H9 (cell line): ENCODE data around the gene KNG1. TPM values are rescaled to one million over a fixed set of nuclear protein-coding genes. Genes with fewer than 3 reads are reported as not detected.

ENCODE experiments used
- DNase-seq: peaks from one replicate; pipeline ENCODE4 v3.0.0-alpha.2; 2017
- H2AFZ ChIP-seq: one replicate; pipeline ENCODE4 v1.6.1; 2013; ENCODE audit warnings: mild to moderate bottlenecking, low read length, control low read depth, moderate library complexity
- H2AK5ac ChIP-seq: 2 replicates; pipeline ENCODE4 v1.6.1; 2013; ENCODE audit warnings: low read length, control low read depth, mixed read lengths; ENCODE audit not compliant: insufficient read length
- H2BK120ac ChIP-seq: one replicate; pipeline ENCODE4 v1.6.1; 2013; ENCODE audit warnings: low read depth, mild to moderate bottlenecking, low read length, control low read depth, inconsistent platforms; ENCODE audit not compliant: poor library complexity, severe bottlenecking
- H2BK12ac ChIP-seq: 2 replicates; pipeline ENCODE4 v1.6.1; 2013; ENCODE audit warnings: low read length, control low read depth, mixed read lengths, low read depth; ENCODE audit not compliant: insufficient read length
- H2BK15ac ChIP-seq: 2 replicates; pipeline ENCODE4 v1.6.1; 2013; ENCODE audit warnings: low read depth, low read length, control low read depth
- H2BK20ac ChIP-seq: one replicate; pipeline ENCODE4 v1.6.1; 2013; ENCODE audit warnings: low read depth, mild to moderate bottlenecking, low read length, control low read depth, inconsistent platforms; ENCODE audit not compliant: poor library complexity, severe bottlenecking
- H2BK5ac ChIP-seq: 2 replicates; pipeline ENCODE4 v1.6.1; 2013; ENCODE audit warnings: low read length, control low read depth, mixed read lengths; ENCODE audit not compliant: insufficient read length
- H3K14ac ChIP-seq: 2 replicates; pipeline ENCODE4 v1.6.1; 2013; ENCODE audit warnings: low read length, control low read depth; ENCODE audit not compliant: insufficient read depth
- H3K18ac ChIP-seq: 2 replicates; pipeline ENCODE4 v1.6.1; 2013; ENCODE audit warnings: low read depth, mild to moderate bottlenecking, mixed read lengths, low read length, control low read depth; ENCODE audit not compliant: insufficient read length
- H3K23ac ChIP-seq: 2 replicates; pipeline ENCODE4 v1.6.1; 2013; ENCODE audit warnings: low read length, control low read depth, mixed read lengths, low read depth; ENCODE audit not compliant: insufficient read length
- H3K23me2 ChIP-seq: 2 replicates; pipeline ENCODE4 v1.6.1; 2013; ENCODE audit warnings: low read depth, mild to moderate bottlenecking, mixed read lengths, low read length, control low read depth; ENCODE audit not compliant: insufficient read length, poor library complexity, severe bottlenecking
- H3K27ac ChIP-seq: 2 replicates; pipeline ENCODE4 v1.5.1; 2013; ENCODE audit warnings: low read length, control low read depth, mixed read lengths, low read depth; ENCODE audit not compliant: insufficient read length
- H3K27me3 ChIP-seq: 2 replicates; pipeline ENCODE4 v1.6.1; 2013; ENCODE audit warnings: low read length, control low read depth, inconsistent platforms; ENCODE audit not compliant: insufficient read depth
- H3K4ac ChIP-seq: 2 replicates; pipeline ENCODE4 v1.6.1; 2013; ENCODE audit warnings: low read depth, mild to moderate bottlenecking, control low read depth, inconsistent platforms, low read length, moderate library complexity
- H3K4me1 ChIP-seq: 2 replicates; pipeline ENCODE4 v1.6.1; 2013; ENCODE audit warnings: low read length, control low read depth, inconsistent platforms; ENCODE audit not compliant: insufficient read depth
- H3K4me2 ChIP-seq: 2 replicates; pipeline ENCODE4 v1.6.1; 2013; ENCODE audit warnings: low read length, control low read depth, mixed read lengths; ENCODE audit not compliant: insufficient read length, insufficient read depth
- H3K56ac ChIP-seq: 2 replicates; pipeline ENCODE4 v1.6.1; 2013; ENCODE audit warnings: low read depth, mild to moderate bottlenecking, mixed read lengths, low read length, control low read depth; ENCODE audit not compliant: insufficient read length
- H3K79me1 ChIP-seq: 2 replicates; pipeline ENCODE4 v1.6.1; 2013; ENCODE audit warnings: low read depth, mild to moderate bottlenecking, moderate library complexity, low read length, control low read depth, inconsistent platforms; ENCODE audit not compliant: insufficient read depth, poor library complexity, severe bottlenecking
- H3K79me2 ChIP-seq: 2 replicates; pipeline ENCODE4 v1.6.1; 2013; ENCODE audit warnings: low read length, control low read depth, inconsistent platforms; ENCODE audit not compliant: insufficient read depth
- H3K9ac ChIP-seq: 2 replicates; pipeline ENCODE4 v1.6.1; 2013; ENCODE audit warnings: low read length, control low read depth, mixed read lengths; ENCODE audit not compliant: insufficient read length; ENCODE audit errors: extremely low read depth
- H3K9me3 ChIP-seq: one replicate; pipeline ENCODE4 v1.6.1; 2013; ENCODE audit warnings: low read depth, low read length, inconsistent platforms; ENCODE audit not compliant: control insufficient read depth
- H3T11ph ChIP-seq: one replicate; pipeline ENCODE4 v1.6.1; 2013; ENCODE audit warnings: mild to moderate bottlenecking, low read length, control low read depth, inconsistent platforms
- H4K20me1 ChIP-seq: one replicate; pipeline ENCODE4 v1.6.1; 2013; ENCODE audit not compliant: control insufficient read depth, insufficient read length, insufficient read depth
- H4K5ac ChIP-seq: 2 replicates; pipeline ENCODE4 v1.6.1; 2013; ENCODE audit warnings: low read depth, mild to moderate bottlenecking, mixed read lengths, low read length, control low read depth; ENCODE audit not compliant: insufficient read length
- H4K8ac ChIP-seq: replicated peaks from 2 replicates; pipeline ENCODE4 v1.6.1; 2013; ENCODE audit warnings: low read length, control low read depth, mixed read lengths, low read depth; ENCODE audit not compliant: insufficient read length
- H4K91ac ChIP-seq: 2 replicates; pipeline ENCODE4 v1.6.1; 2013; ENCODE audit warnings: low read depth, mild to moderate bottlenecking, moderate library complexity, mixed read lengths, low read length, control low read depth; ENCODE audit not compliant: insufficient read length
- H3K27ac Mint-ChIP-seq, 3 experiments: 2 replicates in 2 of 3; 3 replicates in 1 of 3; pipeline ENCODE4 v1.8.0; 2020 to 2021; ENCODE audit warnings: mixed read lengths in 3 of 3, mild to moderate bottlenecking in 1 of 3, moderate library complexity in 1 of 3
- H3K27me3 Mint-ChIP-seq: 2 replicates; pipeline ENCODE4 v1.8.0; 2021; ENCODE audit warnings: low read depth, mild to moderate bottlenecking, moderate library complexity, mixed read lengths
- H3K36me3 Mint-ChIP-seq, 3 experiments: 2 replicates in 2 of 3; 3 replicates in 1 of 3; pipeline ENCODE4 v1.8.0; 2020 to 2021; ENCODE audit warnings: low read depth in 3 of 3, mixed read lengths in 3 of 3; ENCODE audit not compliant: insufficient read depth in 1 of 3
- H3K4me1 Mint-ChIP-seq, 2 experiments: 2 replicates each; pipeline ENCODE4 v1.8.0; 2020; ENCODE audit warnings: mixed read lengths in 2 of 2
- H3K4me3 Mint-ChIP-seq, 2 experiments: 2 replicates in 1 of 2; 3 replicates in 1 of 2; pipeline ENCODE4 v1.8.0; 2020 to 2021; ENCODE audit warnings: mild to moderate bottlenecking in 2 of 2, mixed read lengths in 2 of 2, moderate library complexity in 1 of 2
- H3K9me3 Mint-ChIP-seq, 2 experiments: 2 replicates in 1 of 2; 3 replicates in 1 of 2; pipeline ENCODE4 v1.8.0; 2020; ENCODE audit warnings: mild to moderate bottlenecking in 2 of 2, mixed read lengths in 2 of 2, moderate library complexity in 1 of 2
- WGBS: extraction: QIAGEN DNeasy Blood & Tissue Kit; methylation state at CpG from one replicate; pipeline ENCODE4 v1.1.7; 2013; ENCODE audit warnings: missing lambda C conversion rate, low lambda C conversion rate, mixed read lengths; ENCODE audit not compliant: insufficient read length; ENCODE audit errors: extremely low coverage; 5-methylcytosine and 5-hydroxymethylcytosine counted together
- total RNA-seq: library from RNA; stranded (reverse); gene quantifications from 2 replicates; pipeline ENCODE4 v1.2.1, GENCODE V29; 2021
- TF ChIP-seq, protein P1 (sequence below): fragments of 200-600 bp; sonication (generic); conservative IDR thresholded peaks from 3 replicates; pipeline ENCODE4 v1.8.0; 2021; ENCODE audit warnings: antibody characterized with exemption, mild to moderate bottlenecking

The KNG1 gene
- total RNA-seq, 1 experiment from 2014 or later: not detected

DNA sequence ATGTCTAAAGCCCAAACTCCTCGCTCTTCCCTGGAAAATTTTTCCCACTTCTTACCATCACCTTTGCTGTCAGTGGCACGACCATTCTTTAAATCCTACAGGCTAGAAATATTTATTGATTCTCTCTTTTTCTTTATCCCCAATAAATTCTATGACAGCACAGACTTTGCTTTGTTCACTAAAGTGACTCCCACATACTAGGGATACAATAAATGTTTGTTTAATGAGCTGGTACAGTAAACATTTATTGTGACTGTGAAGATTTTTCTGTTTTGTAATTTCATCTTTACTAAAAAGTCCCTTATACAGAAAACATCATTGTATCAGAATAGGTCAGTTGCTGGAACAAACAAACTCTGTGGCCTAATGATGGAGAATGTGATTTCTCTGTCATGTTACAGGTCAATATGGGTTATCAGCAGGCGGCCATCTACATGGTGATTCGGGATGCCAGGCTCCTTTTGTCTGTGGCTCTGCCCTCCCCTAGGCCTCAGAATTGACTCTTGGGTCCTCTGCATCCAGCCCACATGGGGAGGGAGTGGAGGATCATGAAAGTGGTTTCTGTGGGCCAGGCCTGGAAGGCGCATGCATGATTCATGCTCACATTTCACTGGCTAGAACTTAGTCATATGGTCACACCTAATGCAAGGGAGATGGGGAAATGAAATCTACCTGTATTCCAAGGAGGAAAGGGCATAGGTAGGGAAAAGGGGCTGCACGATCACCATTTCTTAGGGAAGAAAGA lies 22.7 kb upstream of the KNG1 start:
- WGBS: no CpG with 5 or more reads among the region's 6 CpGs
- no peaks in the 10 kb centered on the region for H3K4me1 Mint-ChIP-seq
- H2BK120ac ChIP-seq: no peak overlapping the region
- H3K9me3 Mint-ChIP-seq: no peaks in the 10 kb centered on the region
- peaks cover 0 to 2% (median 0%) of the 10 kb centered on the region in 3 experiments; a peak in 1 of 7 replicates for H3K36me3 Mint-ChIP-seq
- H2BK15ac ChIP-seq: no peak overlapping the region
- H4K5ac ChIP-seq: no peak overlapping the region
- H3K4me3 Mint-ChIP-seq: no peak overlapping the region
- H4K91ac ChIP-seq: no peak overlapping the region
- H3T11ph ChIP-seq: no peak overlapping the region
- H3K79me2 ChIP-seq: no peaks in the 10 kb centered on the region
- H2BK20ac ChIP-seq: no peak overlapping the region
- no peak overlapping the region for H3K18ac ChIP-seq
- H3K56ac ChIP-seq: no peak overlapping the region
- H2AK5ac ChIP-seq: no peak overlapping the region
- no peaks in the 10 kb centered on the region for H3K23me2 ChIP-seq
- no peak overlapping the region for H3K27ac ChIP-seq
- H4K20me1 ChIP-seq: no peaks in the 10 kb centered on the region
- no peak for DNase-seq
- H3K27me3 ChIP-seq: no peaks in the 10 kb centered on the region
- no peak overlapping the region for H2BK12ac ChIP-seq
- no peak overlapping the region for H4K8ac ChIP-seq
- no peak overlapping the region for H3K4me2 ChIP-seq
- H3K4me1 ChIP-seq: no peaks in the 10 kb centered on the region
- no peaks in the 10 kb centered on the region for H3K79me1 ChIP-seq
- H3K27ac Mint-ChIP-seq: no peak overlapping the region
- H3K9me3 ChIP-seq: no peaks in the 10 kb centered on the region
- TF ChIP-seq, protein P1, sequence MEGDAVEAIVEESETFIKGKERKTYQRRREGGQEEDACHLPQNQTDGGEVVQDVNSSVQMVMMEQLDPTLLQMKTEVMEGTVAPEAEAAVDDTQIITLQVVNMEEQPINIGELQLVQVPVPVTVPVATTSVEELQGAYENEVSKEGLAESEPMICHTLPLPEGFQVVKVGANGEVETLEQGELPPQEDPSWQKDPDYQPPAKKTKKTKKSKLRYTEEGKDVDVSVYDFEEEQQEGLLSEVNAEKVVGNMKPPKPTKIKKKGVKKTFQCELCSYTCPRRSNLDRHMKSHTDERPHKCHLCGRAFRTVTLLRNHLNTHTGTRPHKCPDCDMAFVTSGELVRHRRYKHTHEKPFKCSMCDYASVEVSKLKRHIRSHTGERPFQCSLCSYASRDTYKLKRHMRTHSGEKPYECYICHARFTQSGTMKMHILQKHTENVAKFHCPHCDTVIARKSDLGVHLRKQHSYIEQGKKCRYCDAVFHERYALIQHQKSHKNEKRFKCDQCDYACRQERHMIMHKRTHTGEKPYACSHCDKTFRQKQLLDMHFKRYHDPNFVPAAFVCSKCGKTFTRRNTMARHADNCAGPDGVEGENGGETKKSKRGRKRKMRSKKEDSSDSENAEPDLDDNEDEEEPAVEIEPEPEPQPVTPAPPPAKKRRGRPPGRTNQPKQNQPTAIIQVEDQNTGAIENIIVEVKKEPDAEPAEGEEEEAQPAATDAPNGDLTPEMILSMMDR: no peak
- no peak overlapping the region for H3K4ac ChIP-seq
- no peak overlapping the region for H3K9ac ChIP-seq
- no peak overlapping the region for H2AFZ ChIP-seq
- peaks cover 2% of the 10 kb centered on the region; the same call in 1 of the 2 replicates for H3K27me3 Mint-ChIP-seq
- no peak overlapping the region for H3K23ac ChIP-seq
- no peak overlapping the region for H2BK5ac ChIP-seq
- H3K14ac ChIP-seq: no peak overlapping the region; the same call in 1 of the 2 replicates
